Colonic mucosa (tissue), 4 donors: ENCODE results near the gene LSM12. TPM values are rescaled to one million over a fixed set of nuclear protein-coding genes. Genes with fewer than 3 reads are reported as not detected.
A peak's percentile ranks its signal among the peaks of the same experiment; 100 is the strongest.

ENCODE experiments used
- DNase-seq: peaks from one replicate; pipeline ENCODE4 v3.0.0-alpha.2; 2020
- H3K27ac ChIP-seq: fragments of 200-600 bp; one replicate; pipeline ENCODE4 v1.8.0; 2021
- H3K27me3 ChIP-seq: fragments of 200-600 bp; one replicate; pipeline ENCODE4 v1.8.0; 2021
- H3K36me3 ChIP-seq: fragments of 200-600 bp; one replicate; pipeline ENCODE4 v1.8.0; 2021
- H3K4me1 ChIP-seq: fragments of 200-600 bp; one replicate; pipeline ENCODE4 v1.8.0; 2021; ENCODE audit warnings: mild to moderate bottlenecking
- H3K4me3 ChIP-seq: fragments of 200-600 bp; one replicate; pipeline ENCODE4 v1.8.0; 2021
- H3K9ac ChIP-seq, 2 donors: one replicate each; pipeline ENCODE4 v1.7.0; 2013; ENCODE audit warnings: control low read depth in 2 of 2, low read depth in 2 of 2, low read length in 2 of 2
- H3K9me3 ChIP-seq: fragments of 200-600 bp; one replicate; pipeline ENCODE4 v1.8.0; 2021
- CTCF ChIP-seq: fragments of 200-600 bp; IDR thresholded peaks from one replicate; pipeline ENCODE4 v1.8.0; 2022; ENCODE audit warnings: antibody characterized with exemption, mild to moderate bottlenecking
- intact Hi-C: fragments of 100-400 bp; cut with DNase I; formaldehyde crosslinking; loops from one replicate; pipeline ENCODE4 v1.14.1; 2022
- total RNA-seq, 2 donors: library from RNA; stranded (reverse); fragmentation: NEBNext Ultra II Directional in 1 of 2; extraction: Animal tissue kit (Norgen Biotek cat#: 25700) in 1 of 2; gene quantifications; one replicate each; pipeline ENCODE4 v1.2.1, GENCODE V29; 2021
- donor health status: healthy.
- donor health status: DM: no; HTN: no; CAD: no.
- donor health status: DM: no; HTN: no; CAD: no.

Gene LSM12
- total RNA-seq, 2 donors from 2014 or later = 60.9 to 74.3 TPM

GRCh38 chr17:44014437-44015172, 51.9 kb downstream of the LSM12 start, which contains the start of gene TMEM101:
Gene TMEM101 (minus strand): TSS chr17:44014963. CDS start chr17:44014952, 11 bp downstream.
- H3K9ac ChIP-seq = peak within 1 kb of the TSS; percentile 82 to 93
- intact Hi-C loops = no loop called here
- no peaks in the 10 kb centered on the region for H3K36me3 ChIP-seq
- H3K4me1 ChIP-seq = peaks cover 3% of the 10 kb centered on the region
- peak within 1 kb of the TSS; percentile 8 for H3K27ac ChIP-seq
- no peaks in the 10 kb centered on the region for H3K9me3 ChIP-seq
- TF ChIP-seq CTCF = no peak
- DNase-seq = peak; percentile 92
- peak within 1 kb of the TSS; percentile 78 for H3K4me3 ChIP-seq
- H3K27me3 ChIP-seq = no peaks in the 10 kb centered on the region

- no peak for DNase-seq
- Histone ChIP-seq H3K9ac (peak overlapping the region; percentile 82 to 93), H3K27me3 (no peaks in the 10 kb centered on the region), H3K4me3 (peak overlapping the region; percentile 78), H3K4me1 (peaks cover 3% of the 10 kb centered on the region), H3K36me3 (no peaks in the 10 kb centered on the region), H3K27ac (no peak overlapping the region), H3K9me3 (no peaks in the 10 kb centered on the region)
- intact Hi-C loops = no loop called here
- TF ChIP-seq CTCF = no peak
Measured at GRCh38 chr17:44014133-44014436, 52.4 kb downstream of the LSM12 start.

GRCh38 chr17:44012874-44013273, 53.6 kb downstream of the LSM12 start:
- no peak for TF ChIP-seq CTCF
- Histone ChIP-seq H3K27ac (no peak overlapping the region), H3K9me3 (no peaks in the 10 kb centered on the region), H3K36me3 (no peaks in the 10 kb centered on the region), H3K9ac (no peak overlapping the region), H3K27me3 (no peaks in the 10 kb centered on the region), H3K4me1 (peaks cover 3% of the 10 kb centered on the region), H3K4me3 (no peak overlapping the region)
- intact Hi-C loops = no loop called here
- no peak for DNase-seq

- Histone ChIP-seq H3K27ac (no peak overlapping the region), H3K9ac (no peak overlapping the region), H3K27me3 (no peaks in the 10 kb centered on the region), H3K4me1 (peaks cover 3% of the 10 kb centered on the region), H3K4me3 (no peak overlapping the region), H3K36me3 (no peaks in the 10 kb centered on the region), H3K9me3 (no peaks in the 10 kb centered on the region)
- intact Hi-C loops = no loop called here
- TF ChIP-seq CTCF = no peak
- no peak for DNase-seq
Measured at GRCh38 chr17:44012391-44012790, 54.1 kb downstream of the LSM12 start.

- H3K27ac ChIP-seq = no peak overlapping the region
- no peak overlapping the region for H3K4me3 ChIP-seq
- no peaks in the 10 kb centered on the region for H3K9me3 ChIP-seq
- TF ChIP-seq CTCF = no peak
- peaks cover 6% of the 10 kb centered on the region for H3K4me1 ChIP-seq
- no peaks in the 10 kb centered on the region for H3K27me3 ChIP-seq
- DNase-seq = no peak
- H3K9ac ChIP-seq = no peak overlapping the region
- no peaks in the 10 kb centered on the region for H3K36me3 ChIP-seq
- intact Hi-C loops = no loop called here
Measured at GRCh38 chr17:44011876-44012275, 54.6 kb downstream of the LSM12 start.
